HuH-7 (cell line): Measurements from ENCODE around the gene CD101.
A peak's percentile ranks its signal among the peaks of the same experiment; 100 is the strongest.
"Not testable (repeated sequence)": the region's sequence is repeated elsewhere in the genome, so short reads cannot be mapped to it uniquely, and the experiment has no call there.

Experiments used
- DNase-seq: peaks from one replicate; pipeline ENCODE4 v3.0.0; 2011; ENCODE audit warnings: low spot score

Gene CD101

GRCh38 chr1:117001254-117001927 is at the start of gene CD101:
Gene CD101 (plus strand): TSS chr1:117001760. CDS start chr1:117001818, 58 bp downstream.
- DNase-seq = no peak

- DNase-seq = no peak
Measured at GRCh38 chr1:116952738-116953275, 48.8 kb upstream of the CD101 start.

- DNase-seq = no peak
Measured at GRCh38 chr1:116954440-116954839, 47.1 kb upstream of the CD101 start.

- no peak for DNase-seq
Measured at GRCh38 chr1:116956378-116956777, 45.2 kb upstream of the CD101 start.

- DNase-seq = no peak
Measured at GRCh38 chr1:116957646-116958045, 43.9 kb upstream of the CD101 start.

- DNase-seq = no peak
Measured at GRCh38 chr1:116958110-116958509, 43.5 kb upstream of the CD101 start.

GRCh38 chr1:116958977-116959376 is 42.6 kb upstream of the CD101 start:
- DNase-seq = no peak

GRCh38 chr1:116961606-116962005 is 40.0 kb upstream of the CD101 start:
- no peak for DNase-seq

GRCh38 chr1:116962987-116963639 is 38.4 kb upstream of the CD101 start:
- no peak for DNase-seq

GRCh38 chr1:116966791-116967190 is 34.8 kb upstream of the CD101 start:
- DNase-seq = no peak

GRCh38 chr1:116968724-116969123 is 32.8 kb upstream of the CD101 start:
- no peak for DNase-seq

- no peak for DNase-seq
Measured at GRCh38 chr1:116971258-116971860, 30.2 kb upstream of the CD101 start.

GRCh38 chr1:116971965-116972673 is 29.4 kb upstream of the CD101 start:
- DNase-seq = no peak

- no peak for DNase-seq
Measured at GRCh38 chr1:116972674-116973030, 28.9 kb upstream of the CD101 start.

- not testable (repeated sequence) for DNase-seq
Measured at GRCh38 chr1:116980309-116980708, 21.3 kb upstream of the CD101 start.

GRCh38 chr1:116981521-116982037 is 20.0 kb upstream of the CD101 start:
- no peak for DNase-seq

- peak; percentile 48 for DNase-seq
Measured at GRCh38 chr1:116982319-116983004, 19.1 kb upstream of the CD101 start.

- no peak for DNase-seq
Measured at GRCh38 chr1:116983112-116983511, 18.4 kb upstream of the CD101 start.

GRCh38 chr1:116983678-116984077 is 17.9 kb upstream of the CD101 start:
- no peak for DNase-seq

- DNase-seq = no peak
Measured at GRCh38 chr1:116984406-116985160, 17.0 kb upstream of the CD101 start.
